HG03378 (cell line): Measurements from ENCODE around the gene C14orf119.
"Not testable (repeated sequence)": the region's sequence is repeated elsewhere in the genome, so short reads cannot be mapped to it uniquely, and the experiment has no call there.

Experiments
- ATAC-seq: cut with Tn5 transposase; IDR thresholded peaks from one replicate; pipeline ENCODE4 v1.9.1; 2021; ENCODE audit warnings: mild to moderate bottlenecking, moderate library complexity; ENCODE audit not compliant: unreplicated experiment

C14orf119 gene

DNA sequence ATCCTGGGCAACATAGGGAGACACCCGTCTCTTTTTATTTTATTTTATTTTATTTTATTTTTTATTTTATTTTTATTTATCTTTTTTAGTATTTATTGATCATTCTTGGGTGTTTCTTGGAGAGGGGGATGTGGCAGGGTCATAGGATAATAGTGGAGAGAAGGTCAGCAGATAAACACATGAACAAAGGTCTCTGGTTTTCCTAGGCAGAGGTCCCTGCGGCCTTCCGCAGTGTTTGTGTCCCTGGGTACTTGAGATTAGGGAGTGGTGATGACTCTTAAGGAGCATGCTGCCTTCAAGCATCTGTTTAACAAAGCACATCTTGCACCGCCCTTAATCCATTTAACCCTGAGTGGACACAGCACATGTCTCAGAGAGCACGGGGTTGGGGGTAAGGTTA is 12.3 kb downstream of the C14orf119 start:
- ATAC-seq: not testable (repeated sequence)

GRCh38 chr14:23108169-23108568 is 12.9 kb downstream of the C14orf119 start:
- not testable (repeated sequence) for ATAC-seq

- ATAC-seq: no peak
Measured at GRCh38 chr14:23109769-23110168, 14.5 kb downstream of the C14orf119 start.

GRCh38 chr14:23110579-23111365 is 15.5 kb downstream of the C14orf119 start:
- no peak for ATAC-seq

GRCh38 chr14:23112359-23113178 is 17.3 kb downstream of the C14orf119 start:
- no peak for ATAC-seq

GRCh38 chr14:23113431-23114119 is 18.3 kb downstream of the C14orf119 start:
- no peak for ATAC-seq

- ATAC-seq: no peak
Measured at GRCh38 chr14:23114120-23114458, 18.8 kb downstream of the C14orf119 start.

- ATAC-seq: no peak
Measured at GRCh38 chr14:23114669-23115038, 19.3 kb downstream of the C14orf119 start.

- no peak for ATAC-seq
Measured at GRCh38 chr14:23115039-23115731, 19.9 kb downstream of the C14orf119 start.

GRCh38 chr14:23115918-23116317 is 20.6 kb downstream of the C14orf119 start:
- no peak for ATAC-seq

DNA sequence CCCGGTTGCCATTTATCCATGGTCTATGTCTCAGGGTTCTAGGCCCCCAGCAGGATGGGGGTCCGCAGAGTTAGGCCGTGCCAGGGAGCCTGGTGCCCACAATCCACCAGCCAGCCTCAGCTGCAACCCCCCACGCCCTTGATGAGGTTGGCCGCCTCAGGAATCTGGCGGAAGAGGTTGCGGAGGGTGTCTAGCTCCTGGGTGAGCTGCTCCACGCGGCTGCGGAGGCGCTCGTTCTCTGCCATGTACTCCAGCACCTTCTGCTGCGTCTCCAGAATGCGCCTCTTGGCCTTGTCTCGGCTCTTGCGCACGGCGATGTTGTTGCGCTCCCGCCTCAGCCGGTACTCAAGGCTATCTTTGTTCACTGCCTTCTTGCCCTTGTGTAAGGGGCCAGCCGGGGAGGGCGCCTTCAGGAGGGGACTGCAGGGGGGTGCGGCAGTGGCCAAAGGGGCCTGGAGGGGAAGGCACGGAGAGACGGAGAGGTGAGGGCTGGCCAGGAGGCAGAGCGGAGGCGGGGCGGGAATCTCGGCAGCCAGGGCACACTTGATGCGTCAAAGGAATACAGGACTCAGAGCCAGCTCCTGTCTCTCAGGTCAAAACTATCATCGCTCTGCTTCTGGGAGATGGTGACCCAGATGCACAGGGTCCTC is 22.2 kb downstream of the C14orf119 start:
- no peak for ATAC-seq

DNA sequence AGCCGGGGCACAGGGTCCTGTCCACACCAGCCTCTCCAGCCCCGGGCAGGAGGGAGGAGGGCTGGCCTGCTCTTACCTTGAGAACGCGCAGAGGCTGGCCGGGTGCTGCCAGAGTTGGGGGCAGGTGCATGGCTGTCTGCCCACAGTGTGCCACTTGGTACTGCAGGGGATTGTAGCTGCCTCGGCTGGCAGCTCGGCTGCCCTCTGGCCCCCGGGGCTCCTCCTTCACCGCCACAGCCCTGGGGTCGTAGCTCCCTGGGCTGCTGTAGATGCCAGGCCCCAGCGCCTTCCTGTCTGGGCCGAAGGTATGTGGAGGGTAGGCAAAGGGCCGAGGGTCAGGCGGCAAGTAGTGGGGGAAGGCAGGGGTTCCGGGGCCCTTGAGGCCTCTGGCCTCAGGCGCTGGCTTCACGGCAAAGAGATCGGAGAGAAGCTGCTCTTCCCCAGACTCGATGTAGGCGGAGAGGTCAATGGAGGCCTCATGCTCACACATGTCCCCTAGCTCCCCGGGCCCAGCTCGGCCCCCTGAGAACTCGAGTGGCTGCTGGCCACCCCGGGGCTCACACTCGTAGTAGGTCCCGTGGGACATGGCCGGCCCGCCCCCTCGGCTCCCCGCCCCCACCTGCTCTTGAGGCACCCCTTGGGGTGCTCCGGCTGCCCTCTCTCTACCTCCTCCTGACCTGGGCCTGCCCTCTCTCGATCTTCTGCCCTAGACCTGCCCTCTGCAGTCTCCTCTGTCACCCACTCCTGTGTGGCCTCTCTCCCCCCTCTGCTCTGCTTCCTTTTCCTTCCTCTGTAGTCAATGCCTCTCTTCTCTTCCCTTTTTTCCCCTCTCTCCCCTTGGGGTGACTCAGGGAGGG is 23.4 kb downstream of the C14orf119 start, which contains the start of gene CEBPE:
Gene CEBPE (minus strand): TSS at position 750 of the 857 bp plus-strand sequence. CDS start 164 bp downstream, at position 586.
- no peak for ATAC-seq

DNA sequence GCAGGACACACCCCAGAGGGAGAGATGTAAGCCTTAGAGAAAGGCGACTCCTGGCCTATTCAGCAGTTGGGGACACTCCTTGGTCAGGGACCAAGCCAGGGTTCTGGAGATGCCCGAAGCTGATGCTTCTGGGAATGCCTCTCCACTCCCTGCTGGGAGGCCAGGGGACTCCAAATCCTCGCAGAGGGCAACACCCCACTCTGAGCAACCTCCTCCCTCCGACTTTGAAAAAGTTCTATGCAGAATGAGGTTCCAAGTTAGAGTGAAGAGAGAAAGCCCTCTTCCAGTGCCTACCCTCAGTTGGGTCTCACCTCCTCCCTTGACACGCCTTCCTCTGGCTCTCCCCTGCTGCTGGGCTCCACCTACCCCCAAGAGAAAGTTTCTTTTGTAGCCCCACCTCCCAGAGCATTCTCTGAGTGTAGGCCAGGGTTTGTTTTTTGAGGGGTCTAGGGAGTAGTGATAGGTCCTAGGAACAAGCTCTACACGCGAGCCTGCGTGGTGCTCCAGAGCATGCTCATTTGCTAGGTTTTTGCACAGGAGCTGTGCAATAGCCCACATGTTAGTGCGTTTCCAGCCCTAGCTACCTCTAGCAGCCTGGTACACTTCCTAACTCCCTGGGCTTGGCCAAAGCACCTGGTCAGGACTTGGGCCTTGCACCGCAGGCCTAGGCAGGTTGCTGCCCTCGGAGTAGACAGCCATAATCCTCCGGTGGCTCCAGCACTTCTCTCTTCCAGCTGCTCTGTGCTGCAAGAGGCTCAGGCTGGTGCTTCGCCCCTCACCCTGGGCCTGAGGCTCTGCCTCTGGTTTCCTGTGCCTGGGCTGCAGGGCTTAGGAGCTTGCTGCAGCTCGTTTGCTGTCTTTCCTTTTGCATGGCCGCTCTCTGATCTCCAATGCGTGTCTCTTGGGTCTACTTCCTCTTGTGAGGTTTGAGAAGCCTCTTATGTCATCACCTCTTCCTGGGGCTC is 24.3 kb downstream of the C14orf119 start:
- ATAC-seq: no peak

- ATAC-seq: peak; percentile 61
Measured at GRCh38 chr14:23120541-23121251, 25.4 kb downstream of the C14orf119 start.

DNA sequence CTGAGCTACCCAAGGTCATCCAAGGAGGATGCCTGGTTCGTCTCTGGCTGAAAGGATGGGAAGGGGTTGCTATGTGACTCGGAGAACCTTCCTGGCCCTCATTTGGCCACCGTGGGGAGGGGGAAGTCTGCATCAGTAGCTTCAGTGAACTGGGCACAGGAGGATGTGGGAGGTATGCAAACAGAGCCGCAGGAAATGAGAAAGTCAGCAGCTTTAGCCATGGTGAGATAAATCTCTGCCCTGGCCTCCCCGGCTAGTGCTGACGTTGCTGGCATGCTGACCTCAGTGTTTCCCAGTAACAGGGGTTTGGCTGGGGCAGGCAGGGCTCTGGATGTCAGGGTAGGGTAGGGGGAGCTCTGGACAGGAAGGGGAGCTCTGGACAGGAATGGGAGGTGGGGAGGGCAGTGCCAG is 26.1 kb downstream of the C14orf119 start:
- ATAC-seq: peak; percentile 48

DNA sequence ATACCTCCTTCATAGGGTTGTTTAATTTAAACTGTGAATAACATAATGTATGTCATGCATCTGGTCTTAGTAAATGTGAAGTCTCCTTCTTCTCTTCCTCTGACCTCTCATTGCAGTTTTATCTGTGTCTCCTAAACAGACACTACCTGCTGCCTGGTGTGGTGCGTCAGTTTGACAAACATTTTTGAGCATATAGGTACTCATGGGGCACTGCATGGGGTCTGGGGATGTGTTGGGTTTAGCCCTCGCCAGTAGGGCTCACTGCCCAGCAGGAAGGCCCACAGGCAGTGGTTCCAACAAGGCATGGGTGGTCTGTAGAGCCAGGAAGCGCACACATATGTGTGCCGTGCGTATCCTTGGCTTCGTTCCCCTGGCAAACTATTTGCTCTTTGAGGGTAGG is 26.8 kb downstream of the C14orf119 start:
- ATAC-seq: no peak

GRCh38 chr14:23123419-23123818 is 28.1 kb downstream of the C14orf119 start:
- ATAC-seq: no peak
